Astrocyte (in vitro differentiated cells and primary cell): ENCODE data around the gene PPP2R2B. TPM values are rescaled to one million over a fixed set of nuclear protein-coding genes. Genes with fewer than 3 reads are reported as not detected.

Source experiments
- DNase-seq: peaks from one replicate; pipeline ENCODE4 v3.0.0-alpha.2; 2010; ENCODE audit warnings: low read depth
- FAIRE-seq: peaks from 2 replicates; lab custom pipeline; 2011; peaks lifted over from hg19 to GRCh38; lab: Jason Lieb, UNC
- H2AFZ ChIP-seq: 2 replicates; pipeline ENCODE4 v1.6.0; 2012; ENCODE audit warnings: low read depth, low read length, inconsistent platforms
- H3K27ac ChIP-seq: 2 replicates; pipeline ENCODE4 v1.5.1; 2011; ENCODE audit warnings: low read depth, low read length, inconsistent platforms
- H3K27me3 ChIP-seq: 2 replicates; pipeline ENCODE4 v1.6.0; 2011; ENCODE audit warnings: low read length, inconsistent platforms; ENCODE audit not compliant: insufficient read depth
- H3K36me3 ChIP-seq: 2 replicates; pipeline ENCODE4 v1.5.1; 2011; ENCODE audit warnings: low read length, inconsistent platforms; ENCODE audit not compliant: insufficient read depth
- H3K4me1 ChIP-seq: 2 replicates; pipeline ENCODE4 v1.5.1; 2011; ENCODE audit warnings: low read length, inconsistent platforms; ENCODE audit not compliant: insufficient read depth
- H3K4me2 ChIP-seq: 2 replicates; pipeline ENCODE4 v1.6.0; 2012; ENCODE audit warnings: low read length, inconsistent platforms
- H3K4me3 ChIP-seq: 2 replicates; pipeline ENCODE4 v1.5.1; 2011; ENCODE audit warnings: low read depth, mild to moderate bottlenecking, low read length, inconsistent platforms; ENCODE audit not compliant: insufficient read depth
- H3K79me2 ChIP-seq: 2 replicates; pipeline ENCODE4 v1.6.0; 2012; ENCODE audit warnings: mild to moderate bottlenecking, low read length, inconsistent platforms; ENCODE audit not compliant: insufficient read depth
- H3K9ac ChIP-seq: 2 replicates; pipeline ENCODE4 v1.6.0; 2012; ENCODE audit warnings: mild to moderate bottlenecking, low read length, inconsistent platforms
- H3K9me3 ChIP-seq: 2 replicates; pipeline ENCODE4 v1.5.1; 2012; ENCODE audit warnings: low read depth, mild to moderate bottlenecking, low read length, inconsistent platforms; ENCODE audit not compliant: insufficient read depth
- H4K20me1 ChIP-seq: 2 replicates; pipeline ENCODE4 v1.6.0; 2012; ENCODE audit warnings: low read length, inconsistent platforms; ENCODE audit not compliant: insufficient read depth
- H3K27ac Mint-ChIP-seq: one replicate; pipeline ENCODE4 v1.8.0; 2021; ENCODE audit warnings: mild to moderate bottlenecking, mixed read lengths; ENCODE audit not compliant: unreplicated experiment
- H3K27me3 Mint-ChIP-seq: one replicate; pipeline ENCODE4 v1.8.0; 2021; ENCODE audit warnings: low read depth, mixed read lengths; ENCODE audit not compliant: unreplicated experiment
- H3K36me3 Mint-ChIP-seq: one replicate; pipeline ENCODE4 v1.8.0; 2021; ENCODE audit warnings: low read depth, mixed read lengths; ENCODE audit not compliant: unreplicated experiment
- H3K4me1 Mint-ChIP-seq: one replicate; pipeline ENCODE4 v1.8.0; 2021; ENCODE audit warnings: low read depth, mixed read lengths; ENCODE audit not compliant: unreplicated experiment
- H3K4me3 Mint-ChIP-seq: one replicate; pipeline ENCODE4 v1.8.0; 2021; ENCODE audit warnings: mild to moderate bottlenecking, moderate library complexity, mixed read lengths; ENCODE audit not compliant: unreplicated experiment
- H3K9me3 Mint-ChIP-seq: one replicate; pipeline ENCODE4 v1.8.0; 2021; ENCODE audit warnings: mild to moderate bottlenecking, mixed read lengths; ENCODE audit not compliant: unreplicated experiment
- CTCF ChIP-seq: IDR thresholded peaks from 2 replicates; pipeline ENCODE4 v1.5.1; 2011; ENCODE audit warnings: low read depth, mild to moderate bottlenecking, inconsistent platforms, low read length, moderate library complexity; ENCODE audit not compliant: insufficient read depth
- EZH2 ChIP-seq: IDR thresholded peaks from 2 replicates; pipeline ENCODE4 v1.6.1; 2012; ENCODE audit warnings: mild to moderate bottlenecking, low read length, inconsistent platforms; ENCODE audit not compliant: insufficient read depth
- total RNA-seq: library from RNA; stranded (reverse); gene quantifications from 2 replicates; pipeline ENCODE4 v1.2.1, GENCODE V29; 2021

Gene PPP2R2B
- total RNA-seq, 1 donor from 2014 or later: 5.2 TPM

GRCh38 chr5:146836226-146836842 is 42.2 kb downstream of the PPP2R2B start:
- H3K4me3 ChIP-seq: no peak overlapping the region
- H3K4me2 ChIP-seq: no peak overlapping the region
- no peaks in the 10 kb centered on the region for H3K4me1 ChIP-seq
- H3K79me2 ChIP-seq: no peaks in the 10 kb centered on the region
- no peaks in the 10 kb centered on the region for H4K20me1 ChIP-seq
- H3K27ac Mint-ChIP-seq: no peak overlapping the region
- no peaks in the 10 kb centered on the region for H3K9me3 ChIP-seq
- no peaks in the 10 kb centered on the region for H3K27me3 Mint-ChIP-seq
- H3K36me3 Mint-ChIP-seq: no peaks in the 10 kb centered on the region
- no peaks in the 10 kb centered on the region for H3K36me3 ChIP-seq
- no peaks in the 10 kb centered on the region for H3K9me3 Mint-ChIP-seq
- FAIRE-seq: no peak
- TF ChIP-seq CTCF (no peak), EZH2 (no peak)
- DNase-seq: peak; percentile 59
- no peaks in the 10 kb centered on the region for H3K27me3 ChIP-seq
- H3K27ac ChIP-seq: no peak overlapping the region
- H2AFZ ChIP-seq: no peak overlapping the region
- peaks cover 8% of the 10 kb centered on the region for H3K4me1 Mint-ChIP-seq
- no peak overlapping the region for H3K4me3 Mint-ChIP-seq
- H3K9ac ChIP-seq: no peak overlapping the region

GRCh38 chr5:146832985-146833732 is 45.4 kb downstream of the PPP2R2B start:
- no peaks in the 10 kb centered on the region for H3K4me1 ChIP-seq
- no peak overlapping the region for H3K4me3 ChIP-seq
- Mint-ChIP-seq H3K36me3 (no peaks in the 10 kb centered on the region), H3K4me3 (no peak overlapping the region), H3K27ac (no peak overlapping the region), H3K27me3 (no peaks in the 10 kb centered on the region), H3K4me1 (peaks cover 16% of the 10 kb centered on the region), H3K9me3 (no peaks in the 10 kb centered on the region)
- TF ChIP-seq EZH2: no peak
- no peak for TF ChIP-seq CTCF
- no peak overlapping the region for H3K9ac ChIP-seq
- no peak overlapping the region for H3K27ac ChIP-seq
- no peaks in the 10 kb centered on the region for H4K20me1 ChIP-seq
- no peaks in the 10 kb centered on the region for H3K36me3 ChIP-seq
- DNase-seq (peak; percentile 31), FAIRE-seq (no peak)
- no peaks in the 10 kb centered on the region for H3K79me2 ChIP-seq
- no peak overlapping the region for H2AFZ ChIP-seq
- no peaks in the 10 kb centered on the region for H3K9me3 ChIP-seq
- H3K27me3 ChIP-seq: no peaks in the 10 kb centered on the region
- H3K4me2 ChIP-seq: no peak overlapping the region

- Histone ChIP-seq H2AFZ (no peak overlapping the region), H3K36me3 (no peaks in the 10 kb centered on the region), H3K4me2 (no peak overlapping the region), H3K27me3 (no peaks in the 10 kb centered on the region), H3K9me3 (no peaks in the 10 kb centered on the region), H4K20me1 (no peaks in the 10 kb centered on the region), H3K27ac (no peak overlapping the region), H3K79me2 (no peaks in the 10 kb centered on the region), H3K4me1 (no peaks in the 10 kb centered on the region), H3K9ac (no peak overlapping the region), H3K4me3 (no peak overlapping the region)
- no peak for FAIRE-seq
- TF ChIP-seq EZH2: no peak
- TF ChIP-seq CTCF: no peak
- Mint-ChIP-seq H3K9me3 (no peaks in the 10 kb centered on the region), H3K36me3 (no peaks in the 10 kb centered on the region), H3K4me3 (no peak overlapping the region), H3K4me1 (peaks cover 15% of the 10 kb centered on the region), H3K27ac (no peak overlapping the region), H3K27me3 (no peaks in the 10 kb centered on the region)
- DNase-seq: peak; percentile 71
These were observed 50.2 kb downstream of the PPP2R2B start for GRCh38 chr5:146828385-146828784.
